Mammary epithelial cell (primary cell): ENCODE measurements around the gene HSDL1.

Experiments used
- CTCF ChIP-seq, 2 donors: IDR thresholded peaks in 1 of 2; conservative IDR thresholded peaks in 1 of 2; 2 replicates each; pipeline ENCODE4 v1.5.1; 2011 to 2012; ENCODE audit warnings: inconsistent platforms in 2 of 2, low read length in 2 of 2, mild to moderate bottlenecking in 2 of 2, control low read depth in 1 of 2, low read depth in 1 of 2; ENCODE audit not compliant: insufficient read depth in 1 of 2; ENCODE audit errors: extremely low read depth in 1 of 2
- EZH2 ChIP-seq: IDR thresholded peaks from 2 replicates; pipeline ENCODE4 v1.6.1; 2012; ENCODE audit warnings: low read length, inconsistent platforms, borderline replicate concordance

- no peak for TF ChIP-seq CTCF (conservative IDR thresholded peaks at IDR 0.05 in 1 of 2, IDR thresholded peaks at IDR 0.05 in 1 of 2; ENCODE audit: extremely low read depth in 1 of 2, insufficient read depth in 1 of 2, low read depth in 1 of 2, low read length in 2 of 2)
- TF ChIP-seq EZH2 = no peak
Measured at GRCh38 chr16:84107921-84108320, 37.1 kb downstream of the HSDL1 start.
